A172 (cell line): ENCODE data around the gene TMIGD2. TPM values are rescaled to one million over a fixed set of nuclear protein-coding genes. Genes with fewer than 3 reads are reported as not detected.
"Not testable (repeated sequence)": the region's sequence is repeated elsewhere in the genome, so short reads cannot be mapped to it uniquely, and the experiment has no call there.

Experiments
- DNase-seq: peaks from one replicate; pipeline ENCODE4 v3.0.0-alpha.2; 2015; ENCODE audit warnings: low spot score
- total RNA-seq: library from RNA; depleted of rRNA; stranded (reverse); fragments of >200 nt; shearing (Covaris generic); gene quantifications from 2 replicates; pipeline ENCODE4 v1.2.3, GENCODE V29; 2014

TMIGD2 gene
- total RNA-seq, 1 experiment from 2014 or later, result not detected

DNA sequence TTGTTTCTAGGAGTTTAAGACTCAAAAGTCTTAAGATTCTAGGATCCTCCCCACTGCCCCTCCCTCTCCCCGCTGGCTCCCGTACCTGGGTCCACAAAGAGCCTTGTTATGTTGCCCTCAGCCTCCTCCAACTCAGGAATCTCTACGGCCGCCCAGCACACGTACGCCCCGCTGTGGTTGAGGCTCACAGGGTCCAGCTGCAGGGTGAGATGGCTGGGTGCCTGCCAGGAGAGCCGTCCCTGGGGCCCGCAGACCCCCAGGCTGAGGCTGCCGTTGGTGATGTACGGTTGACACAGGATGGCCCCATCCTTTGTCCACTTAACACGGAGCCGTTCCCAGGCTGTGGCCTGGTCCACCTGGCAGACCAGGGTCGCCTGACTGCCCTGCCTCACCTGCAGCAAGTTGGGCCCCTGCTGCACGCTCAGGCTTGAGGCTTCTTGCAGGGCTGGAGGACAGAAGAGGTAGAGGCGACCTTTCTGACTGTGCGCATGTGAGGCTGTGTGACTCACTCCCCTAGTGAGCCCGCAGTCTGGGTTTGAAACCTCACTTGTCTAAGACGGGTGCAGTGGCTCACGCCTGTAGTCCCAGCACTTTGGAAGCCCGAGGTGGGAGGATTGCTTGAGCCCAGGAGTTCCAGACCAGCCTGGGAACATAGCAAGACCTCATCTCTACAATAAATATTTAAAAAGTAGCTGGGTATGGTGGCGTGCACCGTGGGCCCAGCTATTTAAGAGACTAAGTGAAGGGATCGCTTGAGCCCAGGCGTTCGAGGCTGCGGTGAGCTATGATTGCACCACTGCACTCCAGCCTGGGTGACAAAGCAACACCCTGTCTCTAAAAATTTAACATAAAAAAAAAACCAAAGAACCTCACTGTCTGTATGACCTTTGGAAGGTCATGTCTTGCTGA, 4.0 kb downstream of the TMIGD2 start:
- no peak for DNase-seq

DNA sequence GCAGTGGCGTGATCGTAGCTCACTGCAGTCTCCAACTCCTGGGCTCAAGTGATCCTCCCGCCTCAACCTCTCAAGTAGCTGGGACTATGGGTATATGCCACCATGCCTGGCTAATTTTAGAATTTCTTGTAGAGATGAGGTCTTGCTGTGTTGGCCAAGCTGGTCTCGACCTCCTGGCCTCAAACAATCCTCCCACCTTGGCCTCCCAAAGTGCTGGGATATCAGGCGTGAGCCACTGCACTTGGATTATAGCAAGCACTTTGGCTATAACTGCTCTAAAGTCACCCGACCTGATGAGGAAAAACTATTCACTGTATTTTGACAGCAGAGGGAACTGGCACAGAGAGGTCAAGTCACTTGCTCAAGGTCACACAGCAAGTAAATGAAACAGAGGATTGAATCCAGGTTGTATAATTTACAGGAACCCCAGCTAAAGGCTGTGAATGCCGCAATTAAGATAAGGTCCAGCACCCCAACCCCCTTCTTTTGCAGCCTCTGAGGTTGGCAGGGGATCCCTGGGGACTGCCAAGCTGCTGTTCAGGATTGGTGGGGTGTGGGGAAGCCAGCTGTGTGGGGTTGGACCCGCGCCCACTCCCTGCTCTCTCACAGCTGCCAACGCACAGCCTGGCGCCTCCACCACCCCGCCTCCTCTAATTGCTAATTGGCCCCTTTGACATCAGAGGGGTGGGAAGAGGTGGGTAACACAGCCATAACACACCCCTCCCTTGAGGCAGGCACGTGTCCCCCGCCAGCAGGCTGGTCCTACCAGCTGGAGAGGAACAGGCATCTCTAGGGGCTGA, 6.0 kb downstream of the TMIGD2 start:
- DNase-seq, result no peak

DNA sequence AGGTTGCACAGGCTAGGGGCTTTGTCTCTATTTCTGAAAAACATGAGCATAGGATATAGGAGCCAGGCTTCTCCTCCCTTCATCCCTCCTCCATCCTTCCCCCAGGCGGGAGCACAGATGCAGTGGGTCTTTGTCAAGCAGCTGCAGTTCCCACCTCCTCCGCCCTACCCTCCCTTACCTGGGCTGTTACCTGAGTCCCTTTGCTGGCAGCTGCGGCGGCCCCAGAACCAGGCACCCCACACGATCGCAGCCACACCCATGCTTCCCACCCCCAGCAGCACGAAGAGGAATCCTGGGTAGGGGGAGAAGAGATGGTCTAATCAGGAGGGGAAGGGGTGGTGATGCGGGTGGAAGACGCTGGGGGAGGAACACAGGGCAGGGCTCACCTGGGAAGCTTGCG, 7.8 kb downstream of the TMIGD2 start:
- no peak for DNase-seq

DNA sequence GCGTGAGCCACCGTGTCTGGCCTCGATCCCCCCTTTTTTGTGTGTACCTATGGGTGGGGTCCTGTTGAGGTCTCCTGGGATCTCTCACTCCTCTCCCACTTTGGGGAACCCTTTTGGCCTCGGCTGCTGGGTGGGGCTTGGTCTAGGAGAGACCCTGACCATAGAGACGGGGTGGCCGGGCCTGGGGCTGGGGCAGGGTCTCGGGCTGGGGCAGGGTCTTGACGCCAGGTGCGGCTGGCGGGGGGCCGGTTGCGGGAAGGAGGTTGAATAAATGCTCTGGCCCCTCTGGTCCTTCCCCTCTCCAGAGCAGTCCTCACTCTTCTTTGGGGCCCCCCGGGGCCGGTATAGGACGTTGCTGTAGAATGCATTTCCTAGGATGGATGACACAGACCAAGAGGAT, 9.7 kb downstream of the TMIGD2 start:
- DNase-seq, result no peak

DNA sequence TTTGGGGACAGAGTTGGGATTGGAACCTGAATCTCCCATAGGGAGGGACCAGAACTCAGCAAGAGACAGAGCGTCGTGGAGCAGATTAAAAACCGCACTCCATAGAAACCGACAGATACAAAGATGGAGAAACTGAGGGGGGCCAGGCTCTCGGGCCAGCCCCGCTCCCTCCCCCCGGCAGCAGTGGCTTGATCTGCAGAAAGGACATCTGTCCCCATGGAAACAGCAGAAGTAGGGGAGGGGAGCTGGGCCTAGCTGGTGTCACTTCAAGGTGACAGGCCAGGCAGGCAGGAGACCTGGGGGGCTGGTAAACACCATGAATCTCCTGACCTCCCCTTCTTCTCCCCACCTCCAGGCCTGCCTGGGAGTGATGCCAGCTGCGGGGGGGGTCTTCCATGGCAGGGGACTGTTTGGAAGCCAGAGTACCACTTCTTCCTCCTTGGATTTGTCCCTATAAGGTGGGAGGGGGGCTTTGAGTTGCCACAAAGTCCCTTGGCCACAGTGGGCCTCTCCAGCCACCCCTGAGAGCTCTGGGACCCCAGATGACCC, 10.9 kb downstream of the TMIGD2 start:
- DNase-seq, result no peak

DNA sequence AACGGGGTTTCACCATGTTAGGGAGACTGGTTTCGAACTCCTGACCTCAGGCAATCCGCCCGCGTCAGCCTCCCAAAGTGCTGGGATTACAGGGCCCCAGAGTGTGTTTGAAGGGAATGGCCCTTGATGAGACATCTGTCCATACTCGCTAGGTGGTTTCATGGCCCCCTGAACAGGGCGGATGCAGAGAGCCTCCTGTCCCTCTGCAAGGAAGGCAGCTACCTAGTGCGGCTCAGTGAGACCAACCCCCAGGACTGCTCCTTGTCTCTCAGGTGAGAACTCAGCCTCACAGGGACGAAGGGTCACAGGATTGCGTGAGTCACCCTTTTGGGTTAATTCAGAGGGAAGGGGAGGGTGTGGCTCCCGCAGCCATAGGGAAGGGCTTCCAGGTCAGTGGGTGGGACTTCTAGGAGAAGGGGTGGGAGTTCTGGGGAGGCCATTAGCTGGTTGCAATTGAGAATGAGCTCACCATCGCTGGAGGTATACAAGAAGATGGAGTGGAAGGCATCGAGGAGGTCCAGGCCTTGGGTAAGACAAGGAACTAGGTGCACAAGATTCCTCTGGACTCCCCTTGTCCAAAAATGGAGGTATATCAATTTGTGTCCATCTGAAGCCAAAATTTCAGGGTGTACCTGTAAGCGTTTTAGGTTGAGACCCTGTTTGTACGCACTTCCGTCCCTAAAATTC, 14.0 kb downstream of the TMIGD2 start:
- DNase-seq, result peak; percentile 28

DNA sequence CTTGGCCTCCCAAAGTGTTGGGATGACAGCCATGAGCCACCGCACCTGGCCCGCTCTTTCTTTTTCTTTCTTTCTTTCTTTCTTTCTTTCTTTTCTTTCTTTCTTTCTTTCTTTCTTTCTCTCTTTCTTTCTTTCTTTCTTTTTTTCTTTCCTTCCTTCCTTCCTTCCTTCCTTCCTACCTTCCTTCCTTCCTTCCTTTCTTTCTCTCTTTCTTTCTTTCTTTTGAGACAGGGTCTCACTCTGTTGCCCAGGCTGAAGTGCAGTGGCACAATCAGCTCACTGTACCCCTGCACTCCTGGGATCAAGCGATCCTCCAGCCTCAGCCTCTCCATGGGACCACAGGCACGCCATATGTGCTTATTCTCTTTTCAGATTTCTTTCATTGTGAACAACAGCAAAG, 16.0 kb downstream of the TMIGD2 start:
- not testable (repeated sequence) for DNase-seq

DNA sequence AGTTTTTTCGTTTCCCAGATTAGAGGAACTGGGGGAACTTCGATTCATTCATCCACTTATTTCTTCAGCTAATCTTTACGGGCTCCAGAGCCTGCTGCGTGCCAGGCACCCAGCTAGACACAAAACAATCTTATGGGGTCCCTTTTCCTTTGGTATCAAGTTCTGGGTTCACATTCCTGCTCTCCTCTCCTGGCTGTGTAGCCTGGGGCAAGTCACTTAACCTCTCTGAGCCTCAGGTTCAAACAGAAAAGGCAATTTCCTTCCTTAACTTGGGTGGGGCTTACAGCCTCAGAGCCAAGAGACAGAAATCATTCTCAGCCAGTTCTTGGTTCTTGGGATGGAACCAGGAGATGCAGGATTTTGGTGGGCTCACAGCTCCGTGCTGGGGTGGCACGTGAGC, 17.2 kb downstream of the TMIGD2 start:
- DNase-seq, result no peak

DNA sequence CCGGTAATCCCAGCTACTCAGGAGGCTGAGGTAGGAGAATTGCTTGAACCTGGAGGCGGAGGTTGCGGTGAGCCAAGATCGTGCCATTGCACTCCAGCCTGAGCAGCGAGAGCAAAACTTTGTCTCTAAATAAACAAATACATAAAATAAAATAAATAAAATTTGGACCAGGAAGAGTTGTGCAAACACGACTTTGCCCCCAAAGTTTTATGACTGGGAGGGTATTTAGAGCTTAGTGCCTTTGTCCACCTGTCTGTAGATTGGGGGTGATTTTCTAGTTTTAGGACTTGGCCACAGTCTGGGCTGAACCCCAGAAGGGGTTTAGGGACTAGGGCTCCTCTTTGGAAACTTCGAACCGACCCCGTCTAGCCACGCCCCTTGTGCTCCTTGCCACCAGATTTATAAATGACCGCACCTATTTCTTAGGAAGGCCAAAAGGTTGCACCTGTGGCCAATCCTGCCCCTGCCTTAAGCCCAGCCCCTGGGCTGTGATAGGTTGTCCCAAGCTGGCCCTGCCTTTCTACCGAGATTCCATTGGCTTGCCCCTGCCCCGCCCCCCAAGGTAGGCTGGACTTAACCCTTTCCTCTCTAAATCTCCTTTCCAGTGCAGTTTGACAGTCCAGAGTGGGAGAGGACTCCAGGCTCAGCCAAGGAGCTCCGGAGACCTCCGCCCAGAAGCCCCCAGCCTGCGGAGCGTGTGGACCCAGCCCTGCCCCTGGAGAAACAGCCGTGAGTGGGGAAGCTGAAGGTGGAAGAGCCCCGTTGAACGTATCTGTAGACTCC, 17.8 kb downstream of the TMIGD2 start:
- peak; percentile 34 for DNase-seq

DNA sequence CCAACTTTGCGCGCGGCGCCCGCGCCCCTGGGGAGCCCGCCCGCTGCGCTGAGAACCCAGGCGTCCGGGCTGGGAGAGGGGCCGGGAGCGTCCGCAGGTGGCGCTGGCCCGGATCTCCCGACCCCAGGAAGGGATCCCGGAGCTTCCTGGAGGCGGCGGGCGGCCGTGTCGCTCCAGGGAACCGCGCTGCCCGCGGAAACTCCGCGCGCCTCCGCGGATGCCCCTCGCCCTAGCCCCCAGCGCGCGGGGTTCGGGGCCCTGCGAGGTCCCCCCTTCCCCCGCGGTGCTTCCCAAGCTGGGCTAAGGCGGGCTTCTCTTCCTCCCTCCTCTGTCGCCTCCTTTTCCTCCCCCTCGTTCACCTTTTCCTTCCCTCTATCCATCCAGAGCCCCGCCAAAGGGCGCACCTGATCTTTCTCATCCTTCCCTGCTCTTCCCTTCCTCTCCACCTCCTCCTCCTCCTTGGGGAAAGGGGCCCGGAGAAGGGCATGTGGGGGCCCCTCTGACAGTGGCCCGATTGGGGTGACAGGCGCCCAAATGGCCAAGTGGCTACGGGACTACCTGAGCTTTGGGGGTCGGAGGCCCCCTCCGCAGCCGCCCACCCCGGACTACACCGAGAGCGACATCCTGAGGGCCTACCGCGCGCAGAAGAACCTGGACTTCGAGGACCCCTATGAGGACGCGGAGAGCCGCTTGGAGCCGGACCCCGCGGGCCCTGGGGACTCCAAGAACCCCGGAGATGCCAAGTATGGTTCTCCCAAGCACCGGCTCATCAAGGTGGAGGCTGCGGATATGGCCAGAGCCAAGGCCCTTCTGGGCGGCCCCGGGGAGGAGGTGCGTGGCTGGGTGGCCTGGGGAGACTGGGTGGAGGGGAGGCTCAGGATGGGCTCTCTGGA, 22.4 kb downstream of the TMIGD2 start:
- DNase-seq, result no peak

DNA sequence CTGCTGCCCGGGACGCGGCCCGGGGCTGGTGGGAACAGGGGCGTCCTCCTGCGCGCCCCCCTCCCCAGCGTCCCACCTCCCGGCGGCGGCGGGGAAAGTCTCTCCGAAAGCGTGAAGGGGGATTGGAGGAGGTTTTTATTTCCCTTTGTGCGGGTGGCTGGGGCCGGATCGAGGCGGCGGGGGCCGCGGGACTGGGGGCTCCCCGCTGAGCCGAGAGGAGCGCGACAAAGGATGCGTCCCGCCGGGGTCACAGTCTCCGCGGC, 23.0 kb downstream of the TMIGD2 start:
- DNase-seq, result no peak

DNA sequence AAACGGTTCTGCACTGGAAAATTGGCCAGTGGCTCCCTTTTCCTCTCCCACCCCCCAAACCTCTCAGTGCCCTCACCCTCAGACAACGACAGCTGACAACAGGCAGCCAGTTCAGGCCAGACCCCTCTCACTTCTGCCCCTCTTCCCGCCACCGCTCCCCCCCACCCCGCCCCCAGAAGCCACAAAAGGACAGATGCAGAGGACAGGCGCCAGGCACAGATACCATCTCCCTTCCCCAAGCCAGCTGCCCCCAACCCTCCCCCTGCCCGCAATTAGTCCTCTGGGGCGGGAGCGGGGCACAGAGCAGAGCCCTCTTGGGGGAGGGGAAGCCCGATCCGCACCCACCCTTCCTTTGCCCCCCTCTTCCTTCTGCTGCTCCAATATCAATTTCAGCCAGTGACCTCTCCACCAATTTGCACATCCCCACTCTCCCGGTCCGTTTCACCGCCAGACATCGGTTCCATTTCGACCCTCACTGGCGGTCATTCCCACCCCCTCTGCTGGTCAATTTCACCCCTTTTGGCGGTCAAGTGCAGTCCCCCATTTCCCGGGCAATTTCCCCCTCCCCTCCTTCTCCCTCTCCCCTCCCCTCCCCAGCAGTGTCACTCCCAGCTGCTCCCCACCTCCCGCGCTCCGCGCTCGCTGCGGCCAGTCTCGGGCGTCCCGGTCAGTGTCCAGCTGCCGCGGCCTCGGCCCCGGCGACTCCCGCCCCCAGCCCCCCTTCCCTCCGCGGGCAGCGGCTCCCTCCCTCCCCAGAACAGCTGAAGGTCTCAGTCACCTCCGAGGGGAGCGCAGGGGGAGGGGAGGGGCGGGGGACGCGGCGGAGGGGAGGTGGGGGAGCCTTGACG, 23.5 kb downstream of the TMIGD2 start, which contains the start of gene SHD:
TSS of gene SHD (plus strand) at position 848 of the 848 bp plus-strand sequence. CDS start 798 bp downstream, outside the sequence.
- no peak for DNase-seq

DNA sequence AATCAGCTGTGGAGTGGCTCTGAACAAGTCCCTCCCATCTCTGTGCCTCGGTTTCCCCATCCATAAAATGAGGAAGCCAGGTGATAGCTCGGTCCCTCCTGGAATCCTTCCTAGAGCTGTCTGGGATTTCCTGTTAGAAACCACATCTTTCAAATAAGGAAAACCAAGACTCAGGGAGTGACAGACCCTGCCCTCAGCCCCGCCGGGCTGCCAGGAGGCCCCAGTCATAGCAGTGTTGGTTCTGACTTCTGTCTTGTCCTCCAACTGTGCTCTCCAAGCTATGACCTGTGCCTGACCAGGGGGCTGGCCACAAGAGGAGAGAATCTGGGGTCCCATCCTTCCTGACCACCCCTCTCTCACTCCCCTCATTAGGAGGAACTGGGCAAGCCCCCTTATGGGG, 24.2 kb downstream of the TMIGD2 start:
- DNase-seq, result no peak

DNA sequence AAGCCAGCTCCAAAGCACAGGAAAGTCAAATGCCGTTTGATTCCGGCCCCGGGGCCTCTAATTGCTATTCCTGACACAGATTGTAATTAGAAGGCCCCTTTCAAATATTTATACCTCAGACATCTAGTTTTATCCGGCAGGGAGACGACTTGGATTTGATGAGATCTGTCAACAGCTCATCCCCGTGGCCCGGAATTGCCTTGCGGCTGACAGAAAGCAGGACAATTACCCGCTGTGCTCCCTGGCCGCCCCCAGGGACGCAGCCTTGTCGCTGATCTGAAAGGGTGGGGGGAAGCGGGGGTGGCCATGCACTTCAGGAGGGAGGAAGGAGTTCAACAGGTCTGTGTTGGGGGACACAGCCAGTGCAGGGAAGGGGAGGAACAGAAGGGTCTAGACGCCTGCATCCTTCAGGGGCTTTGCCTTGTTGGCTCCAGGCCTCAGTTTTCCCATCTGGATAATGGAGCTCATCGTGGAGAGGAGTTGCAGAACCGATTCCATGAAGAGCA, 24.9 kb downstream of the TMIGD2 start:
- DNase-seq, result no peak

DNA sequence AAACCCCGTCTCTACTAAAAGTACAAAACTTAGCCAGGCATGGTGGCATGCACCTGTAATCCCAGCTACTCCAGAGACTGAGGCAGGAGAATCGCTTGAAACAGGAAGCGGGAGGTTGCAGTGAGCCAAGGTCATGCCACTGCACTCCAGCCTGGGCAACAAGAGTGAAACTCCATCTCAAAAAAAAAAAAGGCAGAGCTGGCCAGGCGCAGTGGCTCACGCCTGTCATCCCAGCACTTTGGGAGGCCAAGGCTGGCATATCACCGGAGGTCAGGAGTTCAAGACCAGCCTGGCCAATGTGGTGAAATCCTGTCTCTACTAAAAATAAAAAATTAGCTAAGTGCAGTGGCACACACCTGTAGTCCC, 27.9 kb downstream of the TMIGD2 start:
- DNase-seq, result not testable (repeated sequence)

DNA sequence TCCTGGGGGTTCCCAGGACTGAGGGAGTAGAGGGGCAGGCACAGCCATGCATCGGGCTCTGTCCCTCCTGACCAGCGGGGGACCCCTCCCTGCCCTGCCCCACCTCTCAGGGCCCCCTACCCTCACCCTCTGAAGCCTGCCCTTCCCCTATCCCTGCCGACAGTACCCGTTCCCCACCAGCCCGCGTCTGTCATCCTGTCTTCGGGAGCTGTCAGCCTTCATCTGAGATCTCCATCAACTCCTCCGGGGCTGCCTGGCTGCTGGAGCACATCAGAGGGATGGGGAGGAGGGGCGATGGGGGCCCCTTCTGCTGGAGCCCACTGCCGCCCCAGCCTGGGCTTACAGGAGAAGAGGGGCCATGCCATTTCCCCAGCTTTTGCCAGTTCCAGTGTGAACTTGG, 29.3 kb downstream of the TMIGD2 start:
- no peak for DNase-seq

DNA sequence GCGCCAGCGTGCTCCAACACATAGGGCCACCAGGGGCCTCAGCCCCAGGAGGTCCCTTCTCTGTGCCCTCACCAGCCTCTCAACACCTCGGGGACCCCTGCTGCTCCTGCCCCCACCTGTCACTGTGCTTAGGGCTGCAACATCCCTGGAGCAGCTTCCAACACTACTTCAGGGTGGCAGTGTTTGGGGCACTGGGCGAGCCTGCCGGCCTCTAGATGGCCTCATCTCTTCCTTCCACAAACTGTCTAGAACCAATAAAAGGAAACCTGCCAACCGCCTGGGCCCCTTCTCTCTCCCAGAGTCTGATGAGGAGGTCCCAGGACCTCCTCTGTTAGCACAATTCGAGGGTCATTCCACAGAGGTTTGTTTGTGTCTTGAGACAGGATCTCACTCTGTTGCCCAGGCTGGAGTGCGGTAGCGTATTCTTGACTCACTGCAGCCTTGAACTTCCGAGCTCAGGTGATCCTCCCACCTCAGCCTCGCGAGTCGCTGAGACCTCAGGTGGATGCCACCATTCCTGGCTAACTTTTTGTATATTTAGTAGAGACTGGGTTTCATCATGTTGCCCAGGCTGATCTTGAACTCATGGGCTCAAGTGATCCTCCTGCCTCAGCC, 33.3 kb downstream of the TMIGD2 start:
- no peak for DNase-seq

DNA sequence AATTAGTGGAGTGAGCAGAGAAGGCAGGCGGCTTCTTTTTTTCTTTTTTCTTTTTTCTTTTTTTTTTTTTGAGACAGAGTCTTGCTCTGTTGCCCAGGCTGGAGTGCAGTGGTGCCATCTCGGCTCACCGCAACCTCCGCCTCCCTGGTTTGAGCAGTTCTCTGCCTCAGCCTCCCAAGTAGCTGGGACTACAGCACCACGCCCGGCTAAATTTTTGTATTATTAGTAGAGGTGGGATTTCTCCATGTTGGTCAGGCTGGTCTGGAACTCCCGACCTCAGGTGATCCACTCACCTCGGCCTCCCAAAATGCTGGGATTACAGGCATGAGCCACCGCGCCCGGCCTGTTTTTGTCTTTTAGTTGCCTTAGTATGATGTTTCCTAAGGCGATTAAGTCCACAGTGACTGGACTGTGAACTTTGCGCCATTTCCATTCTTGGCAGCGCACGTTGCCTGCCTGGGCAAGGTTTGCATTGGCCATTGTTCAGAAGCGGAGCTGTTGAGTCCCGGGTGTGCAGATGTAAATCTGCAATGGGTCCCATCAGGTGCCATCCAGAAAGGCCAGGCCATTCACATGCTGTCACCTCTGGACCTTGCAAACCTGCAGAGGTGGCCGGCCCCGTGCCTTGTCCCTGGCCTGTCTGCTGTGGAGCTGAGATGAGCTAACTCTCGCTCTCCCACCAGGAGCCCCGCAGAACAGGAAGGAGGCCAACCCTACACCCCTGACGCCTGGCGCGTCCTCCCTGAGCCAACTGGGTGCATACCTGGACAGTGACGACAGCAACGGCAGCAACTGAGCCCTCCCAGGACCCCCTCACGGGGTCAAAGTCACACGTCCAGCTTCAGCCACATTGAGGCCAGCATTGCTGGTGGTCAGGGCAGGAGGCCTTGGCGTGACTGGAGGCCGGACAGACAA, 34.0 kb downstream of the TMIGD2 start:
- DNase-seq, result no peak
